GM10847 (cell line): Measurements from ENCODE around the gene PEX1.
"Not testable (repeated sequence)": the region's sequence is repeated elsewhere in the genome, so short reads cannot be mapped to it uniquely, and the experiment has no call there.

Source experiments
- POLR2A ChIP-seq: IDR thresholded peaks from 2 replicates; pipeline ENCODE4 v1.6.1; 2011; ENCODE audit not compliant: insufficient read length; ENCODE audit errors: extremely low read depth

Gene PEX1

GRCh38 chr7:92520024-92520423 is 8.3 kb downstream of the PEX1 start:
- TF ChIP-seq POLR2A, result no peak

GRCh38 chr7:92517631-92518030 is 10.7 kb downstream of the PEX1 start:
- no peak for TF ChIP-seq POLR2A

GRCh38 chr7:92513167-92513902 is 15.0 kb downstream of the PEX1 start:
- TF ChIP-seq POLR2A, result no peak

- TF ChIP-seq POLR2A, result no peak
These were observed 19.4 kb downstream of the PEX1 start for GRCh38 chr7:92508946-92509345.

- TF ChIP-seq POLR2A, result no peak
These were observed 22.0 kb downstream of the PEX1 start for GRCh38 chr7:92506363-92506762.

GRCh38 chr7:92504563-92504962 is 23.8 kb downstream of the PEX1 start:
- TF ChIP-seq POLR2A, result no peak

- TF ChIP-seq POLR2A, result no peak
These were observed 24.6 kb downstream of the PEX1 start for GRCh38 chr7:92503767-92504166.

- TF ChIP-seq POLR2A, result no peak
These were observed 29.8 kb downstream of the PEX1 start for GRCh38 chr7:92498557-92498956.

- no peak for TF ChIP-seq POLR2A
These were observed 31.4 kb downstream of the PEX1 start for GRCh38 chr7:92496876-92497275.

GRCh38 chr7:92489634-92490033 is 38.7 kb downstream of the PEX1 start:
- no peak for TF ChIP-seq POLR2A

GRCh38 chr7:92487804-92488203 is 40.5 kb downstream of the PEX1 start:
- no peak for TF ChIP-seq POLR2A

- TF ChIP-seq POLR2A, result no peak
These were observed 42.3 kb downstream of the PEX1 start for GRCh38 chr7:92485974-92486373.

GRCh38 chr7:92485267-92485892 is 42.9 kb downstream of the PEX1 start:
- no peak for TF ChIP-seq POLR2A

- no peak for TF ChIP-seq POLR2A
These were observed 49.6 kb downstream of the PEX1 start for GRCh38 chr7:92478711-92479110.

- no peak for TF ChIP-seq POLR2A
These were observed 50.2 kb downstream of the PEX1 start for GRCh38 chr7:92478095-92478494.

GRCh38 chr7:92477681-92478080 is 50.6 kb downstream of the PEX1 start, which contains the start of gene ERVW-1:
ERVW-1 (minus strand) TSS chr7:92477946; CDS start chr7:92470381, 7,565 bp downstream.
- not testable (repeated sequence) for TF ChIP-seq POLR2A

- no peak for TF ChIP-seq POLR2A
These were observed 61.6 kb downstream of the PEX1 start for GRCh38 chr7:92466682-92467081.
